K562 (cell line): Measurements from ENCODE around the gene CCDC137. TPM values are rescaled to one million over a fixed set of nuclear protein-coding genes. Genes with fewer than 3 reads are reported as not detected.

ENCODE experiments used
- CBX1 ChIP-seq: sonication (generic); IDR thresholded peaks from 2 replicates; pipeline ENCODE4 v1.6.1; 2016; ENCODE audit warnings: antibody characterized with exemption, low read depth, mild to moderate bottlenecking
- CCNT2 ChIP-seq: IDR thresholded peaks from 2 replicates; pipeline ENCODE4 v1.6.1; 2011; ENCODE audit warnings: borderline replicate concordance, low read depth, mild to moderate bottlenecking, moderate library complexity, mixed read lengths, low read length; ENCODE audit not compliant: insufficient read length; ENCODE audit errors: extremely low read depth
- CHD2 ChIP-seq: IDR thresholded peaks from 2 replicates; pipeline ENCODE4 v1.6.1; 2011; ENCODE audit warnings: low read depth, low read length
- CREB1 ChIP-seq, 2 experiments: sonication (generic) in 1 of 2; formaldehyde crosslinking in 1 of 2; IDR thresholded peaks; 2 replicates each; pipeline versions ENCODE4 v1.6.1 to v1.8.0; 2012 to 2022; ENCODE audit warnings: inconsistent platforms in 1 of 2, mild to moderate bottlenecking in 1 of 2, missing genetic modification reagents in 1 of 2, moderate library complexity in 1 of 2
- CTBP1 ChIP-seq: fragments of 450-650 bp; IDR thresholded peaks from 2 replicates; pipeline ENCODE4 v1.6.1; 2016; ENCODE audit warnings: borderline replicate concordance
- DIDO1 ChIP-seq: fragments of 450-650 bp; IDR thresholded peaks from 2 replicates; pipeline ENCODE4 v1.6.1; 2016; ENCODE audit warnings: low read depth, missing biosample characterization, missing genetic modification characterization
- ESRRB ChIP-seq: fragments of 250-450 bp; sonication (Bioruptor Pico); IDR thresholded peaks from 2 replicates; pipeline ENCODE4 v1.5.0; 2020; ENCODE audit warnings: mild to moderate bottlenecking, moderate library complexity, borderline replicate concordance
- FOS ChIP-seq: IDR thresholded peaks from 3 replicates; pipeline ENCODE4 v1.6.1; 2011; ENCODE audit not compliant: insufficient read length; ENCODE audit errors: extremely low read depth
- NR4A1 ChIP-seq, 2 experiments: fragments of 250-450 bp in 1 of 2; fragments of 450-650 bp in 1 of 2; sonication (Bioruptor Pico) in 1 of 2; IDR thresholded peaks; 2 replicates each; pipeline versions ENCODE4 v1.4.0 to v1.6.1; 2016 to 2020; ENCODE audit warnings: mild to moderate bottlenecking in 2 of 2, missing compliant biosample characterization in 1 of 2, missing genetic modification characterization in 1 of 2, moderate library complexity in 1 of 2
- NUFIP1 ChIP-seq: fragments of 450-650 bp; IDR thresholded peaks from 2 replicates; pipeline ENCODE4 v1.6.1; 2018; ENCODE audit not compliant: partially characterized antibody
- PRMT5 ChIP-seq: sonication (generic); formaldehyde crosslinking; IDR thresholded peaks from 2 replicates; pipeline ENCODE4 v1.5.0; 2020; ENCODE audit warnings: missing genetic modification reagents
- RFX7 ChIP-seq: fragments of 250-450 bp; sonication (Bioruptor Pico); IDR thresholded peaks from 2 replicates; pipeline ENCODE4 v1.5.1; 2021; ENCODE audit warnings: mild to moderate bottlenecking
- SIN3B ChIP-seq: fragments of 450-650 bp; IDR thresholded peaks from 2 replicates; pipeline ENCODE4 v1.6.1; 2017; ENCODE audit warnings: low read depth, mild to moderate bottlenecking, moderate library complexity
- SMAD2 ChIP-seq: fragments of 150-350 bp; IDR thresholded peaks from 2 replicates; pipeline ENCODE4 v1.6.1; 2014; ENCODE audit warnings: low read depth, mild to moderate bottlenecking, low read length
- SNIP1 ChIP-seq: fragments of 450-650 bp; IDR thresholded peaks from 2 replicates; pipeline ENCODE4 v1.7.1; 2017; ENCODE audit warnings: low read depth, mild to moderate bottlenecking
- SNRNP70 ChIP-seq: fragments of 200-400 bp; formaldehyde crosslinking; optimal IDR thresholded peaks from 2 replicates; pipeline ENCODE3; 2017; ENCODE audit warnings: low read depth, low read length
- STAT5A ChIP-seq: IDR thresholded peaks from 2 replicates; pipeline ENCODE4 v1.6.1; 2012; ENCODE audit warnings: low read length, inconsistent platforms, borderline replicate concordance
- THRAP3 ChIP-seq: fragments of 450-650 bp; IDR thresholded peaks from 2 replicates; pipeline ENCODE4 v1.6.1; 2016; ENCODE audit warnings: mild to moderate bottlenecking, inconsistent platforms, borderline replicate concordance
- XRCC3 ChIP-seq: fragments of 450-650 bp; IDR thresholded peaks from 2 replicates; pipeline ENCODE4 v1.6.1; 2017; ENCODE audit warnings: mild to moderate bottlenecking, moderate library complexity
- ZNF23 ChIP-seq: fragments of 250-450 bp; sonication (Bioruptor Pico); IDR thresholded peaks from 2 replicates; pipeline ENCODE4 v1.4.0; 2020; ENCODE audit warnings: mild to moderate bottlenecking
- ZNF76 ChIP-seq: fragments of 250-450 bp; sonication (Bioruptor Pico); IDR thresholded peaks from 2 replicates; pipeline ENCODE4 v1.4.0; 2020; ENCODE audit warnings: mild to moderate bottlenecking, moderate library complexity, borderline replicate concordance
- ZNF778 ChIP-seq: fragments of 450-650 bp; formaldehyde crosslinking; IDR thresholded peaks from 2 replicates; pipeline ENCODE4 v1.4.0; 2020; ENCODE audit warnings: mild to moderate bottlenecking, moderate library complexity
- ZZZ3 ChIP-seq: fragments of 450-650 bp; IDR thresholded peaks from 2 replicates; pipeline ENCODE4 v1.6.1; 2016; ENCODE audit warnings: antibody characterized with exemption, mild to moderate bottlenecking, moderate library complexity
- polyA plus RNA-seq, 8 experiments: library from polyadenylated mRNA; depleted of rRNA in 4 of 8; stranded (reverse) in 5 of 8; unstranded in 3 of 8; fragments of >200 nt; fragmentation: Nextera tagmentation in 2 of 8; fragmentation: Illumina TruSeq in 1 of 8; extraction: Ambion mirVana in 2 of 8; extraction: Trizol in 1 of 8; gene quantifications; 2 replicates each; pipeline versions ENCODE4 v1.2.1 to v1.2.3, GENCODE V29; 2011 to 2014; ENCODE audit warnings: inconsistent platforms in 1 of 8, missing spikeins in 1 of 8
- total RNA-seq, 7 experiments: library from RNA; depleted of rRNA in 6 of 7; stranded (reverse); fragments of >200 nt in 6 of 7; fragmentation: Illumina TruSeq in 2 of 7; extraction: Trizol in 2 of 7; gene quantifications; 2 replicates each; pipeline versions ENCODE4 v1.2.1 to v1.2.3, GENCODE V29; 2011 to 2021; ENCODE audit warnings: low replicate concordance in 1 of 7
- TF ChIP-seq, protein P1 (sequence below): sonication (generic); formaldehyde crosslinking; IDR thresholded peaks from 2 replicates; pipeline ENCODE4 v1.8.0; 2023; ENCODE audit warnings: missing genetic modification reagents, mild to moderate bottlenecking, borderline replicate concordance

Gene CCDC137
- total and polyA plus RNA-seq, 9 of the 15 experiments (the other 6 are each of a cell fraction or from before 2014, with no cell fraction given), result 2.3 to 68.1 (median 38.3) TPM

DNA sequence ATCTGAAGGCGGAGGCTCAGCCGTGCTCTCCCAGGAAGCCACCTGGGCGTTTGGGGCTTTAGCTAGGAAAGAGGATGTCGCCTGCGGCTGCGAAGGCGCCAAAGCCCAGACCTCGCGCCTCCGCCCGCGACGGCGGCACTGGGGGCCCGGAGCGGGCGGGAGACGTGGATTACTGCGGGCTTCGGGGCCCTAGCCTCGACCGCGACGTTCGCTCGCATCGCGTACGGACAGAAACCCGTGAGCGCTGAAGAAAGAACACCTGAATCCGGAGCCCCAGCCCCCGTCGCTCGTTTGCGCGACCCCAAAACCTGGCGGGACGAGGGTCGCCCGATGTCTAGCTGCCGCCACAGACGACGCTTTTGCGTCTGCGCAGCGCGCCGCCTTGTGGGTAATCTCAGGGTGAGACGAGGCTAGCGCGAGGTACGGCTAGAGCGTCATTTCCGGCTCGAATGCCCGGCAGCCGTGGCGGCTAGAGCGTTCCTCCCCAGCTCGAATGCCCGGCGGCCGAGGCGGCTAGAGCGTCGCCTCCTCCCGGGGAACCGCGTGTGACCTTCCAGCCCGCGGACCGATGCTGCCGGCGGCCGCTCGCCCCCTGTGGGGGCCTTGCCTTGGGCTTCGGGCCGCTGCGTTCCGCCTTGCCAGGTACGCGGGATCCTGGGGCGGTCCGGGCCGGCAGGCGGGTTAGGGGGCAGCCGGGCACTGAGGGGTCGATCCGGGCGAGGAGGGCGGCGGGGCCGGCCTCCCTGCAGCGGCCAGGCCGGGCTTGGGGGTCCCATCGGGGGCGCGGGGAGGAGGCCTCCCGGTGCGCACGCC, 36.6 kb downstream of the CCDC137 start, which contains the start of gene MRPL12 (continued):
- TF ChIP-seq CCNT2 (peak; percentile 84), XRCC3 (no peak), NUFIP1 (no peak), FOS (no peak), THRAP3 (no peak), ZNF23 (no peak), SMAD2 (no peak), ZZZ3 (peak; percentile 87), SIN3B (peak; percentile 82), DIDO1 (tag) (peak; percentile 69; the same call in 1 of the 2 replicates), STAT5A (no peak), RFX7 (CRISPR knock-in tag) (no peak), NR4A1 (CRISPR knock-in tag; IDR thresholded peaks at IDR 0.05) (peak; percentile 10; the same call in 1 of the 2 replicates), NR4A1 (tag; IDR thresholded peaks at IDR 0.05) (peak; percentile 37; the same call in 1 of the 2 replicates), ZNF76 (CRISPR knock-in tag) (no peak), ZNF778 (CRISPR knock-in tag) (no peak), CBX1 (no peak), ESRRB (CRISPR knock-in tag) (no peak), PRMT5 (CRISPR knock-in tag) (no peak), CHD2 (peak; percentile 94), SNRNP70 (no peak), CREB1 (IDR thresholded peaks at IDR 0.05) (peak; percentile 88), CREB1 (CRISPR knock-in tag; IDR thresholded peaks at IDR 0.05) (peak; percentile 95), CTBP1 (peak; percentile 83), SNIP1 (peak; percentile 97)
- TF ChIP-seq, protein P1, sequence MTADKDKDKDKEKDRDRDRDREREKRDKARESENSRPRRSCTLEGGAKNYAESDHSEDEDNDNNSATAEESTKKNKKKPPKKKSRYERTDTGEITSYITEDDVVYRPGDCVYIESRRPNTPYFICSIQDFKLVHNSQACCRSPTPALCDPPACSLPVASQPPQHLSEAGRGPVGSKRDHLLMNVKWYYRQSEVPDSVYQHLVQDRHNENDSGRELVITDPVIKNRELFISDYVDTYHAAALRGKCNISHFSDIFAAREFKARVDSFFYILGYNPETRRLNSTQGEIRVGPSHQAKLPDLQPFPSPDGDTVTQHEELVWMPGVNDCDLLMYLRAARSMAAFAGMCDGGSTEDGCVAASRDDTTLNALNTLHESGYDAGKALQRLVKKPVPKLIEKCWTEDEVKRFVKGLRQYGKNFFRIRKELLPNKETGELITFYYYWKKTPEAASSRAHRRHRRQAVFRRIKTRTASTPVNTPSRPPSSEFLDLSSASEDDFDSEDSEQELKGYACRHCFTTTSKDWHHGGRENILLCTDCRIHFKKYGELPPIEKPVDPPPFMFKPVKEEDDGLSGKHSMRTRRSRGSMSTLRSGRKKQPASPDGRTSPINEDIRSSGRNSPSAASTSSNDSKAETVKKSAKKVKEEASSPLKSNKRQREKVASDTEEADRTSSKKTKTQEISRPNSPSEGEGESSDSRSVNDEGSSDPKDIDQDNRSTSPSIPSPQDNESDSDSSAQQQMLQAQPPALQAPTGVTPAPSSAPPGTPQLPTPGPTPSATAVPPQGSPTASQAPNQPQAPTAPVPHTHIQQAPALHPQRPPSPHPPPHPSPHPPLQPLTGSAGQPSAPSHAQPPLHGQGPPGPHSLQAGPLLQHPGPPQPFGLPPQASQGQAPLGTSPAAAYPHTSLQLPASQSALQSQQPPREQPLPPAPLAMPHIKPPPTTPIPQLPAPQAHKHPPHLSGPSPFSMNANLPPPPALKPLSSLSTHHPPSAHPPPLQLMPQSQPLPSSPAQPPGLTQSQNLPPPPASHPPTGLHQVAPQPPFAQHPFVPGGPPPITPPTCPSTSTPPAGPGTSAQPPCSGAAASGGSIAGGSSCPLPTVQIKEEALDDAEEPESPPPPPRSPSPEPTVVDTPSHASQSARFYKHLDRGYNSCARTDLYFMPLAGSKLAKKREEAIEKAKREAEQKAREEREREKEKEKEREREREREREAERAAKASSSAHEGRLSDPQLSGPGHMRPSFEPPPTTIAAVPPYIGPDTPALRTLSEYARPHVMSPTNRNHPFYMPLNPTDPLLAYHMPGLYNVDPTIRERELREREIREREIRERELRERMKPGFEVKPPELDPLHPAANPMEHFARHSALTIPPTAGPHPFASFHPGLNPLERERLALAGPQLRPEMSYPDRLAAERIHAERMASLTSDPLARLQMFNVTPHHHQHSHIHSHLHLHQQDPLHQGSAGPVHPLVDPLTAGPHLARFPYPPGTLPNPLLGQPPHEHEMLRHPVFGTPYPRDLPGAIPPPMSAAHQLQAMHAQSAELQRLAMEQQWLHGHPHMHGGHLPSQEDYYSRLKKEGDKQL (CRISPR knock-in tag), result 0 out of 2 replicates have a peak, but pooled peaks have one; percentile 86
